H1 (cell line): ENCODE data around the gene PTPRC. TPM values are rescaled to one million over a fixed set of nuclear protein-coding genes. Genes with fewer than 3 reads are reported as not detected.

Experiments used
- CTCF ChIA-PET: fragments of 300-600 bp; sonication (Branson Sonifier 250); formaldehyde crosslinking; loops from one replicate; lab custom pipeline; 2021; ENCODE audit not compliant: partially characterized antibody; lab: Charles Lee
- POLR2A ChIA-PET: fragments of 300-600 bp; sonication (Branson Sonifier 250); formaldehyde crosslinking; loops from one replicate; lab custom pipeline; 2021; ENCODE audit warnings: inconsistent platforms; ENCODE audit not compliant: partially characterized antibody; lab: Charles Lee
- DNase-seq, 2 experiments: peaks; one replicate each; pipeline versions ENCODE4 v3.0.0 to v3.0.0-alpha.2; 2010 to 2022; ENCODE audit warnings: low spot score in 2 of 2, low read depth in 1 of 2, mixed read lengths in 1 of 2
- FAIRE-seq: peaks from 2 replicates; lab custom pipeline; 2011; peaks lifted over from hg19 to GRCh38; lab: Jason Lieb, UNC
- H2AFZ ChIP-seq: 2 replicates; pipeline ENCODE4 v1.8.1; 2012; ENCODE audit warnings: low read length, inconsistent platforms
- H2AK5ac ChIP-seq: 2 replicates; pipeline ENCODE4 v1.6.1; 2013; ENCODE audit warnings: low read depth, low read length
- H2BK120ac ChIP-seq: replicated peaks from 2 replicates; pipeline ENCODE3; 2013; ENCODE audit warnings: low read depth, low read length, inconsistent platforms
- H2BK12ac ChIP-seq: 2 replicates; pipeline ENCODE4 v1.6.1; 2013; ENCODE audit warnings: low read depth, low read length
- H2BK15ac ChIP-seq: 2 replicates; pipeline ENCODE4 v1.6.1; 2013; ENCODE audit warnings: low read length
- H2BK20ac ChIP-seq: 2 replicates; pipeline ENCODE4 v1.6.1; 2013; ENCODE audit warnings: low read length
- H2BK5ac ChIP-seq: 2 replicates; pipeline ENCODE4 v1.6.1; 2013; ENCODE audit warnings: low read depth, low read length
- H3K14ac ChIP-seq: 2 replicates; pipeline ENCODE4 v1.6.1; 2013; ENCODE audit warnings: inconsistent platforms; ENCODE audit not compliant: insufficient read length
- H3K18ac ChIP-seq: 2 replicates; pipeline ENCODE4 v1.6.1; 2013; ENCODE audit warnings: low read length; ENCODE audit errors: extremely low read depth
- H3K23ac ChIP-seq: 2 replicates; pipeline ENCODE4 v1.6.1; 2013; ENCODE audit warnings: inconsistent platforms; ENCODE audit not compliant: insufficient read length
- H3K23me2 ChIP-seq: 2 replicates; pipeline ENCODE4 v1.6.1; 2013; ENCODE audit warnings: low read depth, low read length
- H3K27ac ChIP-seq: 2 replicates; pipeline ENCODE4 v1.6.1; 2011; ENCODE audit warnings: low read depth, low read length, inconsistent platforms
- H3K27me3 ChIP-seq, 4 experiments: replicated peaks in 1 of 4; 1 replicate in 1 of 4; 2 replicates in 3 of 4; pipeline versions ENCODE4 v1.6.1 to v1.8.1; 2011 to 2013; ENCODE audit warnings: low read length in 3 of 4, mild to moderate bottlenecking in 3 of 4, inconsistent platforms in 2 of 4, mixed read lengths in 2 of 4, moderate library complexity in 1 of 4; ENCODE audit not compliant: control insufficient read depth in 3 of 4, insufficient read depth in 3 of 4; ENCODE audit errors: extremely low read depth in 1 of 4
- H3K36me3 ChIP-seq, 4 experiments: 2 replicates each; pipeline versions ENCODE4 v1.6.1 to v1.8.1; 2011 to 2013; ENCODE audit warnings: mild to moderate bottlenecking in 4 of 4, low read length in 3 of 4, moderate library complexity in 2 of 4, control low read depth in 1 of 4, inconsistent platforms in 1 of 4; ENCODE audit not compliant: insufficient read depth in 4 of 4, control insufficient read depth in 2 of 4
- H3K4ac ChIP-seq: replicated peaks from 2 replicates; pipeline ENCODE3; 2013; ENCODE audit warnings: low read length, low read depth, mixed read lengths, inconsistent platforms; ENCODE audit not compliant: insufficient read length
- H3K4me1 ChIP-seq, 4 experiments: replicated peaks in 1 of 4; 1 replicate in 1 of 4; 2 replicates in 3 of 4; pipeline versions ENCODE4 v1.6.1 to v1.8.1; 2011 to 2013; ENCODE audit warnings: low read length in 3 of 4, inconsistent platforms in 2 of 4, mixed read lengths in 1 of 4; ENCODE audit not compliant: insufficient read depth in 4 of 4, control insufficient read depth in 3 of 4
- H3K4me2 ChIP-seq, 2 experiments: 2 replicates each; pipeline versions ENCODE4 v1.6.1 to v1.8.1; 2011 to 2013; ENCODE audit warnings: low read depth in 2 of 2, low read length in 2 of 2, control low read depth in 1 of 2, inconsistent platforms in 1 of 2, mild to moderate bottlenecking in 1 of 2; ENCODE audit not compliant: insufficient read depth in 1 of 2
- H3K4me3 ChIP-seq, 4 experiments: fragments of 200-600, 300-600 bp in 1 of 4; sonication (generic), shearing (Covaris generic), sonication (Bioruptor Twin) in 1 of 4; 2 replicates each; pipeline versions ENCODE4 v1.5.1 to v1.8.1; 2011 to 2016; ENCODE audit warnings: low read length in 4 of 4, low read depth in 3 of 4, control low read depth in 2 of 4, inconsistent platforms in 2 of 4, mild to moderate bottlenecking in 2 of 4, mixed read lengths in 1 of 4, moderate library complexity in 1 of 4; ENCODE audit not compliant: insufficient read depth in 2 of 4; ENCODE audit errors: extremely low read depth in 1 of 4
- H3K56ac ChIP-seq: replicated peaks from 2 replicates; pipeline ENCODE3; 2013; ENCODE audit warnings: low read depth, mild to moderate bottlenecking, mixed read lengths, low read length, inconsistent platforms; ENCODE audit not compliant: insufficient read length
- H3K79me1 ChIP-seq: 2 replicates; pipeline ENCODE4 v1.6.1; 2013; ENCODE audit warnings: low read depth, low read length, control low read depth
- H3K79me2 ChIP-seq, 2 experiments: 2 replicates each; pipeline versions ENCODE4 v1.6.1 to v1.8.1; 2012 to 2013; ENCODE audit warnings: low read length in 2 of 2, mild to moderate bottlenecking in 2 of 2, inconsistent platforms in 1 of 2; ENCODE audit not compliant: insufficient read depth in 2 of 2, control insufficient read depth in 1 of 2
- H3K9ac ChIP-seq, 4 experiments: replicated peaks in 1 of 4; 1 replicate in 1 of 4; 2 replicates in 3 of 4; pipeline versions ENCODE4 v1.6.1 to v1.8.1; 2011 to 2013; ENCODE audit warnings: low read depth in 3 of 4, low read length in 3 of 4, control low read depth in 2 of 4, mild to moderate bottlenecking in 2 of 4, moderate library complexity in 2 of 4, inconsistent platforms in 1 of 4; ENCODE audit errors: extremely low read depth in 1 of 4
- H3K9me3 ChIP-seq, 2 experiments: 2 replicates each; pipeline versions ENCODE4 v1.6.1 to v1.8.1; 2012 to 2013; ENCODE audit warnings: mild to moderate bottlenecking in 2 of 2, moderate library complexity in 2 of 2, control low read depth in 1 of 2, inconsistent platforms in 1 of 2, low read depth in 1 of 2, low read length in 1 of 2, mixed read lengths in 1 of 2; ENCODE audit not compliant: insufficient read depth in 2 of 2
- H4K20me1 ChIP-seq, 2 experiments: replicated peaks in 1 of 2; 2 replicates each; pipeline versions ENCODE3 to v1.8.1; 2011 to 2013; ENCODE audit warnings: inconsistent platforms in 2 of 2, low read length in 2 of 2, mild to moderate bottlenecking in 1 of 2; ENCODE audit not compliant: insufficient read depth in 2 of 2, control insufficient read depth in 1 of 2
- H4K5ac ChIP-seq: 2 replicates; pipeline ENCODE4 v1.6.1; 2013; ENCODE audit warnings: low read length, low read depth, mixed read lengths, inconsistent platforms; ENCODE audit not compliant: insufficient read length
- H4K8ac ChIP-seq: 2 replicates; pipeline ENCODE4 v1.8.0; 2013; ENCODE audit warnings: mild to moderate bottlenecking, moderate library complexity, low read length, inconsistent platforms; ENCODE audit not compliant: insufficient read depth; ENCODE audit errors: extremely low read depth
- H4K91ac ChIP-seq: replicated peaks from 2 replicates; pipeline ENCODE3; 2013; ENCODE audit warnings: low read length, mixed read lengths, inconsistent platforms; ENCODE audit not compliant: insufficient read length
- ZNF274 ChIP-seq: IDR thresholded peaks from 2 replicates; pipeline ENCODE4 v1.7.0; 2012; ENCODE audit warnings: low read length, borderline replicate concordance; ENCODE audit errors: extremely low read depth
- WGBS, 2 experiments: shearing (Covaris generic) in 1 of 2; methylation state at CpG; one replicate each; pipeline versions ENCODE4 v1.1.6 to v1.1.7; 2013 to 2015; ENCODE audit warnings: low lambda C conversion rate in 2 of 2, mixed read lengths in 2 of 2, inconsistent platforms in 1 of 2, low coverage in 1 of 2, missing lambda C conversion rate in 1 of 2; ENCODE audit not compliant: insufficient replicate concordance in 2 of 2, insufficient coverage in 1 of 2, insufficient read length in 1 of 2; ENCODE audit errors: extremely low coverage in 1 of 2, missing lambda C conversion rate in 1 of 2; 5-methylcytosine and 5-hydroxymethylcytosine counted together
- polyA plus RNA-seq, 7 experiments: library from polyadenylated mRNA; depleted of rRNA in 3 of 7; stranded (reverse) in 5 of 7; unstranded in 2 of 7; fragments of >200 nt in 5 of 7; fragments of 200-250 nt in 2 of 7; gene quantifications; 1 replicate in 5 of 7; 2 replicates in 1 of 7; 4 replicates in 1 of 7; pipeline versions ENCODE4 v1.2.1 to v1.2.3, GENCODE V29; 2011 to 2013; ENCODE audit warnings: missing spikeins in 2 of 7, mixed read lengths in 2 of 7
- total RNA-seq: library from RNA; stranded (reverse); fragmentation: NEBNext Ultra II Directional; extraction: Animal tissue kit (Norgen Biotek cat#: 25700); gene quantifications from 2 replicates; pipeline ENCODE4 v1.2.1, GENCODE V29; 2021
- TF ChIP-seq, protein P1 (sequence below): IDR thresholded peaks from 2 replicates; pipeline ENCODE4 v1.6.1; 2012; ENCODE audit warnings: low read length, inconsistent platforms

Gene PTPRC
- total and polyA plus RNA-seq, 2 of the 8 experiments (the other 6 are each of a cell fraction or from before 2014, with no cell fraction given): 0.05 TPM; not detected in 1

DNA sequence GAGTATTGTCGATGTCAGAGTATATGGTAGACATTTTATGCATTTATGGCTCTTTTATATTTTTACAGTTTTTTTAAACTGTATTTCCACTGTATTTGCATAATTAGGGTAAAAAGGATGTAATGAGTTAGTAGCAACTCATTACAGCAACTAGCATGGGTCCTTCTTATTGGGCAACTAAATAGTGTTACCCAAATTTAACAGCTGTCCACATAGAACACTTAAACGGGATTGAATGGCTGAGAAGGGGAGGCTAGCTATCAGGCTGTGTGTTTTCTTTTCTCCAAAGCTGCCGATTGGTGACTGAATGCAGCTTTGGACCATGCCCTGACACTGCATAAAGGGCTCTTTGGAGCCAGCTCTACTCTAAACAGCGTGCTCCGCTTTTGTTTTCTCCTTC lies 75.4 kb downstream of the PTPRC start:
- Histone ChIP-seq H3K4me2 (no peak overlapping the region), H3K56ac (no peak overlapping the region), H3K18ac (no peak overlapping the region), H3K23ac (no peak overlapping the region), H3K4me3 (no peak overlapping the region), H2AFZ (peak overlapping the region; percentile 76; the same call in 1 of the 2 replicates), H3K79me2 (no peaks in the 10 kb centered on the region), H3K9me3 (peaks cover 0 to 2% of the 10 kb centered on the region in 2 experiments; a peak in 1 of 4 replicates), H3K27me3 (no peaks in the 10 kb centered on the region), H4K8ac (no peak overlapping the region), H3K4me1 (no peaks in the 10 kb centered on the region), H3K4ac (no peak overlapping the region), H3K36me3 (no peaks in the 10 kb centered on the region), H2BK12ac (no peak overlapping the region), H3K14ac (no peak overlapping the region), H3K79me1 (no peaks in the 10 kb centered on the region), H4K20me1 (no peaks in the 10 kb centered on the region), H3K27ac (no peak overlapping the region), H4K91ac (no peak overlapping the region), H2BK20ac (no peak overlapping the region), H2BK15ac (no peak overlapping the region), H2AK5ac (no peak overlapping the region), H2BK5ac (no peak overlapping the region), H3K23me2 (no peaks in the 10 kb centered on the region), H2BK120ac (no peak overlapping the region), H3K9ac (no peak overlapping the region), H4K5ac (no peak overlapping the region)
- ChIA-PET CTCF (interaction anchor here (1.5 kb wide), 1 partner anchor 10 kb away, joined by 3 read pairs; no protein-coding TSS in a partner anchor), POLR2A (interaction anchor here (1.0 kb wide), 1 partner anchor 14 kb away, joined by 4 read pairs; no protein-coding TSS in a partner anchor)
- TF ChIP-seq, protein P1, sequence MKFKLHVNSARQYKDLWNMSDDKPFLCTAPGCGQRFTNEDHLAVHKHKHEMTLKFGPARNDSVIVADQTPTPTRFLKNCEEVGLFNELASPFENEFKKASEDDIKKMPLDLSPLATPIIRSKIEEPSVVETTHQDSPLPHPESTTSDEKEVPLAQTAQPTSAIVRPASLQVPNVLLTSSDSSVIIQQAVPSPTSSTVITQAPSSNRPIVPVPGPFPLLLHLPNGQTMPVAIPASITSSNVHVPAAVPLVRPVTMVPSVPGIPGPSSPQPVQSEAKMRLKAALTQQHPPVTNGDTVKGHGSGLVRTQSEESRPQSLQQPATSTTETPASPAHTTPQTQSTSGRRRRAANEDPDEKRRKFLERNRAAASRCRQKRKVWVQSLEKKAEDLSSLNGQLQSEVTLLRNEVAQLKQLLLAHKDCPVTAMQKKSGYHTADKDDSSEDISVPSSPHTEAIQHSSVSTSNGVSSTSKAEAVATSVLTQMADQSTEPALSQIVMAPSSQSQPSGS: no peak
- no peak for TF ChIP-seq ZNF274
- FAIRE-seq (peak; percentile 42), DNase-seq (no peak)
- WGBS, 2 experiments: 89% methylated on average over 5 of the region's 5 CpGs; no CpG with 5 or more reads in 1 of the 2 experiments
